Measurements from ENCODE around the gene KATNBL1. TPM values are rescaled to one million over a fixed set of nuclear protein-coding genes. Genes with fewer than 3 reads are reported as not detected.

The KATNBL1 gene
- total and polyA plus RNA-seq, 10 donors: 18.4 to 86.3 (median 43.5) TPM

- no peaks in the 10 kb centered on the region for H3K27me3 ChIP-seq (replicated peaks in 1 of 7)
- 28 to 35% (median 31%) methylated on average over 29 of the region's 29 CpGs for WGBS, 5 donors
- TF ChIP-seq CTCF (IDR thresholded peaks at IDR 0.05 in 8 of 11, conservative IDR thresholded peaks at IDR 0.05 in 3 of 11) (no peak), POLR2A (IDR thresholded peaks at IDR 0.05) (no peak), POLR2AphosphoS5 (IDR thresholded peaks at IDR 0.05) (no peak)
- peaks cover 15 to 51% (median 39%) of the 10 kb centered on the region in 6 donors for H3K4me1 ChIP-seq
- DNase-seq: no peak
- H3K4me3 ChIP-seq: peak overlapping the region; percentile 70 to 94 (median 86)
- H3K9me3 ChIP-seq: peaks cover 0 to 13% (median 0%) of the 10 kb centered on the region in 8 donors
- H3K27ac ChIP-seq: peak overlapping the region; percentile 85 to 94 (median 89)
- intact Hi-C loops (cut with DNase I; ENCODE audit: low total_unique reads): loop anchor here (5.0 kb wide), 1 partner anchor 110 kb away; the partner anchor contains the start of gene KATNBL1
- no peaks in the 10 kb centered on the region for H3K36me3 ChIP-seq
Observed at GRCh38 chr15:34102175-34102925, 107.5 kb downstream of the KATNBL1 start.

GRCh38 chr15:34101366-34102174 is 108.3 kb downstream of the KATNBL1 start, which contains the start of the genes EMC7 and PGBD4:
Gene EMC7, minus strand, starts transcription at chr15:34101862. Its CDS starts 23 bp downstream, at chr15:34101839.
Gene PGBD4, plus strand, starts transcription at chr15:34102083. Its CDS starts 449 bp downstream, at chr15:34102532.
- Histone ChIP-seq H3K9me3 (peaks cover 0 to 13% (median 0%) of the 10 kb centered on the region in 8 donors), H3K27ac (peak within 1 kb of the TSS; percentile 85 to 94 (median 89)), H3K4me1 (peaks cover 15 to 53% (median 39%) of the 10 kb centered on the region in 6 donors), H3K27me3 (replicated peaks in 1 of 7) (no peaks in the 10 kb centered on the region), H3K4me3 (peak within 1 kb of the TSS; percentile 70 to 94 (median 86)), H3K36me3 (no peaks in the 10 kb centered on the region)
- peak; percentile 99 for DNase-seq
- 0 to 1% (median 0%) methylated on average over 34 to 48 of the region's 48 CpGs for WGBS, 5 donors
- TF ChIP-seq CTCF (IDR thresholded peaks at IDR 0.05 in 8 of 11, conservative IDR thresholded peaks at IDR 0.05 in 3 of 11): peak in 2 of 11 experiments; percentile 31 to 37
- TF ChIP-seq POLR2AphosphoS5 (IDR thresholded peaks at IDR 0.05): peak; percentile 93 to 95 (median 95)
- TF ChIP-seq POLR2A (IDR thresholded peaks at IDR 0.05): peak in 2 of 3 donors; percentile 19 to 85
- intact Hi-C loops (cut with DNase I; ENCODE audit: low total_unique reads): loop anchor here (5.0 kb wide), 1 partner anchor 111 kb away; the partner anchor contains the start of gene KATNBL1

- peaks cover 15 to 68% (median 39%) of the 10 kb centered on the region in 6 donors for H3K4me1 ChIP-seq
- 93 to 97% (median 96%) methylated on average over 5 of the region's 5 CpGs for WGBS, 5 donors
- TF ChIP-seq POLR2A (IDR thresholded peaks at IDR 0.05) (no peak), CTCF (IDR thresholded peaks at IDR 0.05 in 8 of 11, conservative IDR thresholded peaks at IDR 0.05 in 3 of 11) (no peak), POLR2AphosphoS5 (IDR thresholded peaks at IDR 0.05) (no peak)
- peaks cover 0 to 16% (median 8%) of the 10 kb centered on the region in 6 donors for H3K36me3 ChIP-seq
- no peak for DNase-seq
- H3K9me3 ChIP-seq: peaks cover 0 to 13% (median 0%) of the 10 kb centered on the region in 8 donors
- H3K4me3 ChIP-seq: peak overlapping the region in 2 of 8 donors; percentile 82 to 94
- intact Hi-C loops (cut with DNase I; ENCODE audit: low total_unique reads): loop anchor here (5.0 kb wide), 1 partner anchor 112 kb away; the partner anchor contains the start of gene KATNBL1
- H3K27me3 ChIP-seq (replicated peaks in 1 of 7): no peaks in the 10 kb centered on the region
- no peak overlapping the region for H3K27ac ChIP-seq
Observed at GRCh38 chr15:34099914-34100313, 110.0 kb downstream of the KATNBL1 start.

Other genes starting within 250 kb of the KATNBL1 start
- gene CHRM5, start 241.6 kb downstream of the KATNBL1 start, total RNA-seq: not detected
- under 1 TPM in 1 of 3 donors, not detected in 2; 0.03 TPM for gene CHRM5, start 241.6 kb downstream of the KATNBL1 start, polyA plus RNA-seq
- gene AVEN, start 170.9 kb downstream of the KATNBL1 start, total RNA-seq: 10 to 100 TPM in 3 of 7 donors, 1 to 10 TPM in 4; 5.0 to 14.1 (median 9.7) TPM
- 1 to 10 TPM; 5.1 to 9.1 (median 8.5) TPM for gene AVEN, start 170.9 kb downstream of the KATNBL1 start, polyA plus RNA-seq
- gene EMC7, start 108.2 kb downstream of the KATNBL1 start, total RNA-seq: 10 to 100 TPM; 27.1 to 44.6 (median 39.4) TPM
- 10 to 100 TPM; 34.5 to 47.5 (median 39.5) TPM for gene EMC7, start 108.2 kb downstream of the KATNBL1 start, polyA plus RNA-seq
- gene PGBD4, start 108.0 kb downstream of the KATNBL1 start, total RNA-seq: 1 to 10 TPM; 1.4 to 3.1 (median 2.2) TPM
- gene PGBD4, start 108.0 kb downstream of the KATNBL1 start, polyA plus RNA-seq: 1 to 10 TPM; 1.6 to 1.7 (median 1.7) TPM
- 100 to 1,000 TPM in 1 of 7 donors, 10 to 100 TPM in 6; 51.5 to 152 (median 64.4) TPM for gene EMC4, start 14.9 kb upstream of the KATNBL1 start, total RNA-seq
- gene EMC4, start 14.9 kb upstream of the KATNBL1 start, polyA plus RNA-seq: 10 to 100 TPM; 77.0 to 94.4 (median 77.4) TPM
- gene SLC12A6, start 127.7 kb upstream of the KATNBL1 start, total RNA-seq: 100 to 1,000 TPM in 1 of 7 donors, 10 to 100 TPM in 6; 51.4 to 120 (median 78.9) TPM
- gene SLC12A6, start 127.7 kb upstream of the KATNBL1 start, polyA plus RNA-seq: 1 to 10 TPM; 5.2 to 8.3 (median 6.7) TPM
- 100 to 1,000 TPM in 6 of 7 donors, 10 to 100 TPM in 1; 100.0 to 147 (median 132) TPM for gene NOP10, start 133.0 kb upstream of the KATNBL1 start, total RNA-seq
- 100 to 1,000 TPM; 180 to 329 (median 308) TPM for gene NOP10, start 133.0 kb upstream of the KATNBL1 start, polyA plus RNA-seq
- not detected for gene NUTM1, start 133.2 kb upstream of the KATNBL1 start, total RNA-seq
- under 1 TPM in 1 of 3 donors, not detected in 2; 0.03 TPM for gene NUTM1, start 133.2 kb upstream of the KATNBL1 start, polyA plus RNA-seq
- 10 to 100 TPM; 24.9 to 53.7 (median 47.4) TPM for gene LPCAT4, start 157.1 kb upstream of the KATNBL1 start, total RNA-seq
- 10 to 100 TPM; 18.6 to 39.1 (median 28.2) TPM for gene LPCAT4, start 157.1 kb upstream of the KATNBL1 start, polyA plus RNA-seq
- gene GOLGA8A, start 227.7 kb upstream of the KATNBL1 start, total RNA-seq: 100 to 1,000 TPM in 2 of 7 donors, 10 to 100 TPM in 5; 52.5 to 128 (median 85.4) TPM
- gene GOLGA8A, start 227.7 kb upstream of the KATNBL1 start, polyA plus RNA-seq: 100 to 1,000 TPM in 1 of 3 donors, 10 to 100 TPM in 2; 26.1 to 103 (median 67.6) TPM

All from spleen (tissue), 11 donors.